Neural progenitor cell (in vitro differentiated cells): ENCODE data around the gene XCR1.

ENCODE experiments used
- CTCF ChIP-seq: fragments of 200-600 bp; sonication (generic); IDR thresholded peaks from 2 replicates; pipeline ENCODE4 v1.5.1; 2017; ENCODE audit warnings: antibody characterized with exemption, mild to moderate bottlenecking
- EZH2 ChIP-seq: fragments of 200-600 bp; sonication (generic); IDR thresholded peaks from 2 replicates; pipeline ENCODE4 v1.6.1; 2017; ENCODE audit warnings: antibody characterized with exemption, mild to moderate bottlenecking, moderate library complexity
- EZH2phosphoT487 ChIP-seq: fragments of 200-600 bp; sonication (generic); IDR thresholded peaks from 2 replicates; pipeline ENCODE4 v1.6.1; 2017; ENCODE audit warnings: antibody characterized with exemption

- TF ChIP-seq CTCF (no peak), EZH2phosphoT487 (no peak), EZH2 (no peak)
Observed at GRCh38 chr3:46061887-46062286, 34.6 kb upstream of the XCR1 start.
